Measurements from ENCODE around the gene CLIC3.

DNA sequence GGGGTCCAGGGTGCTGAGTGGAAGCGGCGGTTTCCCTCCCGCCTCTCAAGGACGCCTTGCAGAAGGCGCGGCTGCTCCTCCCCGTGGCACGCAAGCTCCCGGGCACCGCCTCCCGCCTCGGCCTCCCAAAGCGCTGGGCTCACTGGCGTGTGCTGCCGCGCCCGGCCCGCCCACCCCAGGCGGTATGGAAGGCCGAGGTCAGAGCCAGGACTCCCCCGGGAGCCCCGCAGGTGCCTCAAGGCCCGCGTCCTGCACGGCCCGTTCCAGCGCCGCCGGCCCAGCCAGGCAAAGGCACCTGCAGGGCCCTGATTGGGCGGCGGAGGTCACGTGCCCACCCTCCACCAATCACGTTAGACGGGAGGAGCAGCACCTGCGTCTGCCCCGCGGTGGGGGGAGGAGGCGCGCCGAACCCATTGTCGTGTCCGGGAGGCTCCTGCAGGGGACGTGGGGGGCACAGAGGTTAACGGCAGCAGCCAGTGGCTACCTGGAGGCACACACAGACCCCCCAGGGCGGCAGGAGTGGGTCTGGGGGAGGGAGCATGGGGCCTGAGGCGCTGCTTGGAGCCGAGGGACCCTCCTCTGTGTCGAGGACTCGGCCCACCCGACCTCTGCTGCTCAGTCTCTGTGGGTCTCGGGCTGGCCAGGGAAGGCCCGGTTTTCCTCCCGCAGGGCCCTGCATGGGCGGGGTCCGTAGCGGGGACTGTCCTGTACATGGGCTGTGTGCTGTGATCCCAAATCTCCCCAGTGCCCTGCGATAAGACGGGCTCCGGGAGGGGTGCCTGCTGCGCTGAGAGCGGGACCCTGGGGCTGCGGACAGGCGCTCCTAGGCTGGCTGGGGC, 46.3 kb downstream of the CLIC3 start:
- TF ChIP-seq, protein P1, sequence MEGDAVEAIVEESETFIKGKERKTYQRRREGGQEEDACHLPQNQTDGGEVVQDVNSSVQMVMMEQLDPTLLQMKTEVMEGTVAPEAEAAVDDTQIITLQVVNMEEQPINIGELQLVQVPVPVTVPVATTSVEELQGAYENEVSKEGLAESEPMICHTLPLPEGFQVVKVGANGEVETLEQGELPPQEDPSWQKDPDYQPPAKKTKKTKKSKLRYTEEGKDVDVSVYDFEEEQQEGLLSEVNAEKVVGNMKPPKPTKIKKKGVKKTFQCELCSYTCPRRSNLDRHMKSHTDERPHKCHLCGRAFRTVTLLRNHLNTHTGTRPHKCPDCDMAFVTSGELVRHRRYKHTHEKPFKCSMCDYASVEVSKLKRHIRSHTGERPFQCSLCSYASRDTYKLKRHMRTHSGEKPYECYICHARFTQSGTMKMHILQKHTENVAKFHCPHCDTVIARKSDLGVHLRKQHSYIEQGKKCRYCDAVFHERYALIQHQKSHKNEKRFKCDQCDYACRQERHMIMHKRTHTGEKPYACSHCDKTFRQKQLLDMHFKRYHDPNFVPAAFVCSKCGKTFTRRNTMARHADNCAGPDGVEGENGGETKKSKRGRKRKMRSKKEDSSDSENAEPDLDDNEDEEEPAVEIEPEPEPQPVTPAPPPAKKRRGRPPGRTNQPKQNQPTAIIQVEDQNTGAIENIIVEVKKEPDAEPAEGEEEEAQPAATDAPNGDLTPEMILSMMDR (IDR thresholded peaks at IDR 0.05), result peak; percentile 36
- TF ChIP-seq EZH2 (IDR thresholded peaks at IDR 0.05; ENCODE audit: borderline replicate concordance, insufficient read depth, low read depth, low read length, poor library complexity, severe bottlenecking), result no peak

Data from B cell (primary cell).